ENCODE measurements around the gene SUMO3. TPM values are rescaled to one million over a fixed set of nuclear protein-coding genes. Genes with fewer than 3 reads are reported as not detected.

The SUMO3 gene
- total RNA-seq, 1 donor from 2014 or later, result 103 TPM

DNA sequence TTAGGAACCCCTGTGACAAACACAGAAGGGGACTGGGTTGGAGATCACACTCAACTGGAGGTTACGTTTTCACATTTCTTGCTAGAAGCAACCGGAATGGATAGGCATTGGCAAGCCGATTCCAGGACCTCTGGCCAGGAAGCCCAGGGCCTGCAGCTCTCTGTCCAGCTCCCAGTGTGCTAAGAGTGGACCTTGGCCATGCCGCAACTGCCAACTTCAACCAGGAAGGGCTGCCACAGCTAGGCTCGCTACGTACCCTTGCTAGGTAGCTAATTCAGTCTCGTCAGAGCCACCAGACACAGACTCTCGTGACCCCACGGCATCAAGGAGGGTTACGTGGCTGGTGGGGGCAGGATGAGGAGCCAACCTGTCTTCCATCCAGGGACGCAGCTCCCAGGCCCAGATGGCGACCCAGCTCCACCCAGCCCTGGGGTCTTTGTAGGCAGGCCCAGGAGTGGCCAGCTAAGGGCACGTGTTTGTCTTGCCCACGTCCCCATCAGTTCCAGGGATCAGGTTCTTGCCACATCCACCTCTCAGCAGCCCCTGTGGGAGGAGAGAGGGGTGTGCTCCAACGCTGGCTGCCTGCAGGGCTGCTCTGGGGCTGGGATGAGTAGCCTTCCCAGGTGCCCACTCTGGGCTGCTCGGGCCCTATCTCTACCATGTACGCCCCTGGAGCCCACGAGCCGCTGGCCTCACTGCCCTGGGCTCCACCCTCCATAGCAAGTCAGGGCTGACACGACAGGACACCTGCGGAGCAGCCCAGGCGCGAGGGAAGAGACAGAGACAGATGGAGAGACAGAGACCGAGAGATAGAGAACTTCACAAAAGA lies 55.4 kb downstream of the SUMO3 start:
- intact Hi-C loops (cut with micrococcal nuclease), result no loop called here

GRCh38 chr21:44761747-44762208 lies 56.1 kb downstream of the SUMO3 start:
- intact Hi-C loops (cut with micrococcal nuclease), result no loop called here

DNA sequence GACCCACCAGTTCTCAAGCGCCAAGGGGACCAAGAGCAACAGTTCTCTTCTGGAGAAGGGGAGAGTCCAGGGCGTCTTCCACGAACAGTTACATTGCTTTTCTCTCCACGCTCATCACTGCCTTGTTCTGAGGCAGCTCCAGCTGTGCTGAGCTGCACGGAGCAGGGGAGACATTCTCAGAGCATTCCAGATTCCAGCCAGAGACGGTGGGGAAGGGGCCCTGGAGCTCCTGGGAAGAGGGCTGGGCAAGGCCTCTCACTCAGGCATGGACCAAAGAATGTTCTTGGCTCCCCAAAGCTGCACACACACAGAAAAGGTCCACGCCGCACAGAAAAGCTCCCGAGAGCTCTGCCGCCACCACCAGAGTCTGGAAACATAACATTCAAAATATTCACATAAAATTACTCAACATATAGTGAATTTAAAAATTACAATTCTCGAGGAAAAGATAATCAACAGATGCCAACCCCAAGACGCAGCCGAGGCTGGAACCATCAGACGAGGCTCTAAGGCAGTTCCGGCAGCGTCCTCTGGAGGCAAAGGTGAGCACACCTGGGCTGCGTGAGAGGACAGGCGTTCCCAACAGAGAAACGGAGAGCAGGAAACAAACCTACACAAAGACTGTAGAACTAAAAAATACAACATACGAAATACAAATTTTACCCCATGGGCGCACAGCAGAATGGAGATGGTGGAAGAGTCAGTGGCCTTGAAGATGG lies 56.7 kb downstream of the SUMO3 start:
- intact Hi-C loops (cut with micrococcal nuclease), result no loop called here

GRCh38 chr21:44760376-44760775 lies 57.5 kb downstream of the SUMO3 start:
- intact Hi-C loops (cut with micrococcal nuclease), result no loop called here

DNA sequence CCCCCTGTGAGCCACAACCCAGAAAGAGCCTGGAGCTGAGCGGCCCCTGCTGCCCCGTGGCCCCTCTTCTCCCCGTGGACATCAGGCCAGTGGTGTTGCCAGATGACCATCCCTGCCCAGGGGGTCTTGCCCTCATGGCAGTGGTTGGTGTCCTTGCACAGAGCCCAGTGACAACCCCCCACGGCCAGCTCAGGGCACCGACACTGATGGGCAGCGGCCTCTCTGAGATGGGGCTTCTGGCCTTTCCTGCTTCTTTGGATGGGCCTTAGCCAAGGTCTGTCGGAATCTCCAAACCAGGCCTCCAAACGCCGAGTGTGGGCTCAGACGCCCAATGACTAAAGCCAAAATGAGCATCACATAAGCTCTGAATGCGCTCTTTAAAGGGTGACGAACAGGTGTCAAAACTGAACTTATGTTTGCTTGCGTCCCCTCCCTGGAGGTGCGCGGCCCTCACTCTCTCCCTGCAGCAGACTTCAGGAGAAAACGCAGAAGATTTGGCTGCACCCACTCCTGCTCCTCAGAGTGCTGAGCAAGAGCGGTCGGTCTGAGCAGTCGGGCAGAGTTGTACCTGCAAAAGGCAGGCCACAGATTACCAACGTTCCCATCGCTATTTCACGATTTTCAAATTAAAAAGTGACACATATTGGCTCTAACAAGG lies 58.1 kb downstream of the SUMO3 start:
- intact Hi-C loops (cut with micrococcal nuclease), result no loop called here

DNA sequence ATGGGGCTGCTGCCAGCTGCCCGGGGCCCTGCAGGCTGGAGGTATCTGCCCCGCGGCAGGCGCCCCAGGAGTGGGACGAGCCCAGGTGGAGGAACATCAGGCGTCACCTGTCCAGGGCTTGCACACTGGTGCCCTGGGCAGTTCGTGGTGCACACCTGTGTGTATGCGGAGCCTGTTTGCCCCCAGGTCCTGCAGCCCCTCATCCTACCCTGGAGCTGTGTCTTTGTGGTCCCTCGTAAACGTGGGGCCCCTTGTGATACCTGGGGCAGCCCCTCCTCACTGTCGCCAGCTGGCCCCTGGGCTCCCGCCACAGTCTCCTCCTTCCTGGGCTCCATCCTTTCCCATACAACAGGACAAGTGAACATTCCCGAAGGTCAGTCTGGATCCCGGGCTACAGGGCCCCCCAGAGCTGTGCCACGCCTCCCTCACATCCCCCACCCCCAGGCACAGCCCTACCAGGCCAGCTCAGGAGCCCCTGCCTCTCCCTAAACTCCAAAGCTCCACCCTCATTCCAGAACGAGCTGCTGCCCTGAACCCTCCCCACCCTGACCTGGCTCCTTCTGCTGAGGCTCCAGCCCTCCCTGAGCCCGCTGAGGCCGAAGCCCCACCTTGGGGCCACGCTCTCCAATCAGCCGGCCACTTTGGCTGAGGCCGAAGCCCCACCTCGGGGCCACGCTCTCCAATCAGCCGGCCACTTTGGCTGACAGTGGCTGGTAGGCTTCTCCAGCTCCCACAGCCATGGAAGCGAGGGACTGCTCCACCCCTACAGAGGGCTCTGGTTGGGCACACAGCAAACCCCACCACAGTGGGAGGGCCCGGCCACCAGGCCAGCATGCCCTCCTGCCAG lies 58.9 kb downstream of the SUMO3 start:
- intact Hi-C loops (cut with micrococcal nuclease), result no loop called here

DNA sequence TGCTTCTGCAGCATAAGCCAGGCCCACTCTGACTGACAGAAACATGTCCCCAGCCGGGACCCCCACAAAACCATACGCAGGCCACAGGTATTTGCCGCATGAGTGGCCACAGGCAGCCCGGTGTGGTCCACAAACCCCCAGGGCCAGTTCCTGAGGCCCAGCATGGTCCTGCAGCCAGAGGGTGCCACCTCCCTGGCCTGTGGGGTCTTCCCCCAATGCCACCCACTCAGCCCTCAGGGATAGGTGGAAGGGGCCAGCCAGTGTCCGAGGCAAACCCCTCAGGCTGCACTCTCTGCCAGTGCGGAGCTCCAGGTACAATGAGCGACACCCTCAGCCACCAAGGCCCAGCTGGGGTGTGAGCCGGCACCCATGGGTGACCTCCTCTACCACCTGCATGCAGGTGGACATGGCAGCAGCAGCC lies 59.7 kb downstream of the SUMO3 start:
- intact Hi-C loops (cut with micrococcal nuclease), result no loop called here

DNA sequence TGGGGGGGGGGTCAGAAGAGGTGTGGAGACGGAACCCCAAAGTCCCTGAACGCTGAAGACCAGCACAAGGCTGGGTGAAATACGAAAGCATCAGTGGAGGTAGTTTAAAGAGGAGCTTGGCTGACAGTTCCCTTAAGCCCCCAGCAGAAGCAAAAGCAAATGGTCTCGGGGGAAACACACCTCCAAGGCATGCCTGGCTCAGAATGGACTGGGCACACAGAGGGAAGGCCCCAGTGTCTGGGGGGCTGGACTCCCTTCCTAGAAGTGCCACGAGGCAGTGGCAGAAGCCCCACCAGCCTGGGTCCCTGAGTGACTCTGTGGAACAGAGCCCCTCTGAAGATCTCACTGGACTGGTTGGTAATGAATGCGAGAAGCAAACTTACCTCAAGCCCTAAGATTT lies 60.1 kb downstream of the SUMO3 start:
- intact Hi-C loops (cut with micrococcal nuclease), result no loop called here

DNA sequence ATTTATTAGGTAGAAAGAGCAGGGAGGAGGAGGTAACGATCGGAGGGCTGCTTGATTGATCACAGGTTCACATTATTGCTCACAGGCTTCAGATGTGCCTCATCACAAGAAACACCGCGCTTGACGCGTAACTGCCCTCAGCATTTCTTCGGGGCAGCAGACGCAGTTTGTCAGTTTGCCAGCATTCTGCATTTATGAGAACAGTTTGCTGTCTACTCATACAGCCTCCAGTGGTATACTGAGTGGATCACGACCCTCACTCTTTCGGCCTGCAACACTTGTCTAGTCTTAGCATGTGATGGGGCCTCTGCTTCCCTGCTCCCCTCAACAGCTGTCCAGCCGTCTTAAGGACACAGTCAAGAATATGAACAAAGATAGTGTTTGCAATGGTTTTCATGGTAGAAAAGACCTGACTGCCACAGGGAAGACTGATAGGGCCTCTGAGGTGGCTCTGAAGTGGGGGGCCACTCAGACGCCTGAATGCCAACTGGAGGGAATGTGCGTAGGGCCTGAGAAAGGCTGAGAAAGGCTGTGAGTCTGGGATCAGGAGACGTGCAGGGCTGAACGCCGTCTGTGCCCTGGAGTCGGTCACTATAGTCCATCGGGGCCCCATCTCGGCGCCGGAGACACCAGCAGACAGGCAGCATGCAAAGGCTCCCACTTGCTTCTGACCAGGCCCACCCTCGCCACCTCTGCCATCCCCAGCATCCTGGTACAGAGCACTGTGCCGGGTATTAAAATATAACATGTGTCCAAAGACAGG lies 61.3 kb downstream of the SUMO3 start:
- intact Hi-C loops (cut with micrococcal nuclease), result no loop called here

Other genes starting within 250 kb of the SUMO3 start
- gene KRTAP10-4, start 244.3 kb downstream of the SUMO3 start, total RNA-seq, result not detected in 2 replicates
- gene KRTAP10-5, start 237.5 kb downstream of the SUMO3 start, total RNA-seq, result not detected in 2 replicates
- gene KRTAP10-6, start 225.6 kb downstream of the SUMO3 start, total RNA-seq, result not detected in 2 replicates
- not detected in 2 replicates for gene KRTAP10-7, start 217.5 kb downstream of the SUMO3 start, total RNA-seq
- not detected in 2 replicates for gene KRTAP10-8, start 206.0 kb downstream of the SUMO3 start, total RNA-seq
- gene KRTAP10-9, start 191.0 kb downstream of the SUMO3 start, total RNA-seq, result not detected in 2 replicates
- not detected in 2 replicates for gene KRTAP10-10, start 180.7 kb downstream of the SUMO3 start, total RNA-seq
- not detected in 2 replicates for gene KRTAP10-11, start 171.6 kb downstream of the SUMO3 start, total RNA-seq
- not detected in 2 replicates for gene KRTAP12-4, start 163.4 kb downstream of the SUMO3 start, total RNA-seq
- gene KRTAP12-3, start 160.1 kb downstream of the SUMO3 start, total RNA-seq, result not detected in 2 replicates
- gene KRTAP12-2, start 151.1 kb downstream of the SUMO3 start, total RNA-seq, result not detected in 2 replicates
- not detected in 2 replicates for gene KRTAP12-1, start 135.9 kb downstream of the SUMO3 start, total RNA-seq
- not detected in 2 replicates for gene KRTAP10-12, start 120.9 kb downstream of the SUMO3 start, total RNA-seq
- gene TSPEAR, start 106.5 kb downstream of the SUMO3 start, total RNA-seq, result not detected in 2 replicates
- gene UBE2G2, start 16.2 kb downstream of the SUMO3 start, total RNA-seq, result 97.9 and 106 TPM in 2 replicates
- 81.0 and 81.9 TPM in 2 replicates for gene PTTG1IP, start 55.6 kb upstream of the SUMO3 start, total RNA-seq
- gene ITGB2, start 102.8 kb upstream of the SUMO3 start, total RNA-seq, result 444 and 447 TPM in 2 replicates
- gene SLX9, start 122.0 kb upstream of the SUMO3 start, total RNA-seq, result 48.2 TPM in 2 replicates

All from T-helper 2 cell treated with Interferon-gamma antibody and Interleukin-4, amounts not matched to agents 100 ng/mL and 5 ng/mL, for 36 hours (primary cell).